ENCODE results near the gene HELZ2. TPM values are rescaled to one million over a fixed set of nuclear protein-coding genes. Genes with fewer than 3 reads are reported as not detected.
A peak's percentile ranks its signal among the peaks of the same experiment; 100 is the strongest.

Gene HELZ2
- total RNA-seq, 2 donors from 2014 or later, result 37.1 to 46.1 TPM

- H3K9me3 ChIP-seq, result no peaks in the 10 kb centered on the region
- no peaks in the 10 kb centered on the region for H3K36me3 ChIP-seq
- intact Hi-C loops (cut with DNase I), result no loop called here
- H3K27me3 ChIP-seq (replicated peaks; ENCODE audit: insufficient read depth), result no peaks in the 10 kb centered on the region
- DNase-seq (ENCODE audit: low spot score), result peak; percentile 69
- H3K4me3 ChIP-seq, result no peak overlapping the region
- TF ChIP-seq POLR2AphosphoS5 (IDR thresholded peaks at IDR 0.05), result peak; percentile 40
- TF ChIP-seq CTCF (IDR thresholded peaks at IDR 0.05), result no peak
- H3K4me1 ChIP-seq (replicated peaks), result peaks cover 3% of the 10 kb centered on the region
- no peak overlapping the region for H3K27ac ChIP-seq
- WGBS, result 48% methylated on average over 19 of the region's 19 CpGs
Measured at GRCh38 chr20:63577317-63577894, 3.4 kb upstream of the HELZ2 start.

- no peak overlapping the region for H3K4me3 ChIP-seq
- no peaks in the 10 kb centered on the region for H3K36me3 ChIP-seq
- no peak for TF ChIP-seq CTCF (IDR thresholded peaks at IDR 0.05)
- TF ChIP-seq POLR2AphosphoS5 (IDR thresholded peaks at IDR 0.05), result no peak
- no peak for TF ChIP-seq POLR2A (IDR thresholded peaks at IDR 0.05)
- WGBS, result 85% methylated on average over 7 of the region's 7 CpGs
- H3K27ac ChIP-seq, result no peak overlapping the region
- H3K4me1 ChIP-seq (replicated peaks), result peaks cover 3% of the 10 kb centered on the region
- no peaks in the 10 kb centered on the region for H3K9me3 ChIP-seq
- no peaks in the 10 kb centered on the region for H3K27me3 ChIP-seq (replicated peaks; ENCODE audit: insufficient read depth)
- no peak for DNase-seq (ENCODE audit: low spot score)
- intact Hi-C loops (cut with DNase I), result no loop called here
Measured at GRCh38 chr20:63576311-63576710, 2.3 kb upstream of the HELZ2 start.

DNA sequence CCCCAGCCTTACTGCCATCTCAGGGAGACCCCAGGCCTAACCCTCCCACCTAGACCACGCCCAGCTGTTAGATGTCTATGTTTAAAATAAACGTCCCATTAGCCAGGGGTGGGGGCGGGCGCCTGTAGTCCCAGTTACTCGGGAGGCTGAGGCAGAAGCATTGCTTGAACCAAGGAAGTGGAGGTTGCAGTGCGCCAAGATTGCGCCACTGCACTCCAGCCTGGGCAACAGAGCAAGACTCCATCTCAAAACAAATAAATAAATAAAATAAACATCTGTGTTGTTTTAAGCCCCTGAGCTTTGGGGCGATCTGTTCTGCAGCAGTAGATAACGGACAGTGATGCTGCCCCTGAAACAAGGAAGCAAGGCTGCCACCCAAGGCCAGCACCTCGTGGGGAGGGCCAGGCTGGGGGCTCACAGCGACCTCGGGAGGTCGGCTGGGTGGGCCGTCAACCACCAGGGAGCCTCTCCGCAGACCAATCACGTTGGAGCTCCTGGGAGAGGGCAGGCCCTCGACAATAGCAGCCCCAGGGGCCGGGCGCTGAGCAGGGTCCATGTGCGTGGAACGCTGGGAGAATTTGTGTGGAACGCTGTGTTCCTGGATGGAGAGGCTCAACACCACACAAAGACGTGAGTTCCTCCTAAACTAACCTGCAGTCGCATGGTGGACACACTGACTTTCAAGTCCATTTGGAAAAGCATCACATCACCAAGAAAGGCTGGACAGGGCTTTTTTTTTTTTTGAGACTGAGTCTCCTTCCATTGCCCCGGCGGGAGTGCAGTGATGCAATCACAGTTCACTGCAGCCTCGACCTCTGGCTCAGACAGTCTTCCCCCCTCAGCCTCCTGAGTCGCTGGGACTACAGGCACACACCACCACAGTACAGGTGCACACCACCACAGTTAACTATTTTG, 1.0 kb upstream of the HELZ2 start:
- intact Hi-C loops (cut with DNase I), result no loop called here
- H3K4me1 ChIP-seq (replicated peaks), result peaks cover 3% of the 10 kb centered on the region
- no peak overlapping the region for H3K4me3 ChIP-seq
- no peaks in the 10 kb centered on the region for H3K36me3 ChIP-seq
- peak overlapping the region; percentile 80 to 82 for H3K27ac ChIP-seq
- WGBS, result 61% methylated on average over 28 of the region's 28 CpGs
- no peaks in the 10 kb centered on the region for H3K9me3 ChIP-seq
- H3K27me3 ChIP-seq (replicated peaks; ENCODE audit: insufficient read depth), result no peaks in the 10 kb centered on the region
- no peak for TF ChIP-seq POLR2A (IDR thresholded peaks at IDR 0.05)
- TF ChIP-seq CTCF (IDR thresholded peaks at IDR 0.05), result no peak
- TF ChIP-seq POLR2AphosphoS5 (IDR thresholded peaks at IDR 0.05), result no peak
- no peak for DNase-seq (ENCODE audit: low spot score)

- TF ChIP-seq POLR2A (IDR thresholded peaks at IDR 0.05) (no peak), POLR2AphosphoS5 (IDR thresholded peaks at IDR 0.05) (no peak), CTCF (IDR thresholded peaks at IDR 0.05) (no peak)
- Histone ChIP-seq H3K27ac (peak overlapping the region; percentile 80 to 82), H3K4me1 (replicated peaks) (peaks cover 3% of the 10 kb centered on the region), H3K9me3 (no peaks in the 10 kb centered on the region), H3K27me3 (replicated peaks; ENCODE audit: insufficient read depth) (no peaks in the 10 kb centered on the region), H3K36me3 (no peaks in the 10 kb centered on the region), H3K4me3 (peak overlapping the region; percentile 77 to 89)
- under 1% methylated on average over 15 of the region's 24 CpGs for WGBS
- no peak for DNase-seq (ENCODE audit: low spot score)
- intact Hi-C loops (cut with DNase I), result no loop called here
Measured at GRCh38 chr20:63573647-63574131, 350 bp downstream of the HELZ2 start.
